Stimulated activated naive CD8-positive, alpha-beta T cell treated with anti-CD3 and anti-CD28 coated beads, Interleukin-15, amount 100 ng/mL, for 72 hours (primary cell): ENCODE data around the gene FOXK1.

ENCODE experiments used
- ATAC-seq: fragments of 150-1000 bp; cut with Tn5 transposase; 2 replicates; pipeline ENCODE4 v1.10.0; 2021; ENCODE audit warnings: mild to moderate bottlenecking, moderate library complexity
- DNase-seq, 2 donors: peaks; one replicate each; pipeline ENCODE4 v3.0.0; 2021 to 2022
- H3K27ac Mint-ChIP-seq, 2 donors: one replicate each; pipeline ENCODE4 v1.8.0; 2022; ENCODE audit warnings: mild to moderate bottlenecking in 2 of 2, mixed read lengths in 2 of 2, moderate library complexity in 2 of 2
- H3K27me3 Mint-ChIP-seq: one replicate; pipeline ENCODE4 v1.8.0; 2022; ENCODE audit warnings: mixed read lengths
- H3K4me1 Mint-ChIP-seq: one replicate; pipeline ENCODE4 v1.8.0; 2022; ENCODE audit warnings: mild to moderate bottlenecking, mixed read lengths
- H3K4me3 Mint-ChIP-seq, 2 donors: one replicate each; pipeline ENCODE4 v1.8.0; 2022; ENCODE audit warnings: mild to moderate bottlenecking in 2 of 2, mixed read lengths in 2 of 2, moderate library complexity in 1 of 2
- H3K9me3 Mint-ChIP-seq, 2 donors: one replicate each; pipeline ENCODE4 v1.8.0; 2022; ENCODE audit warnings: mixed read lengths in 2 of 2

Gene FOXK1

DNA sequence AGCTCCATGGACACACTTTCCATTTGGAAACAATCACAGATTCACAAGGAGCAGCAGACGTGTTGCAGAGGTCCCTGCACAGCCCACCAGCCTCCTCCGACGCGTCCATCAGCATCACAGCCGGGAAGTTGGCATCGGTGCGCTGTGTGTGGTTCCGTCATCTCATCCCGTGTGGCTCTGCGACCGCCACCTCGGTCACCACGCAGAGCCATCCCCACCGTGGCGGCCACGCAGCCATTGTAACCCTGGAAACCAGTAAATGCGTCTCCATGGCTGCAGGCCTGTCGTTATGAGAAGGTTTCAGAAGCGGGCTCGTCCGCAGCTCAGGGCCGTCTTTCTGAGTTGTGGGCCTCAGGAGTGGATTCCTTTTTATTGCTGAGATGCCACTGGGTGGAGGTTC, 36.0 kb downstream of the FOXK1 start:
- H3K9me3 Mint-ChIP-seq, result no peaks in the 10 kb centered on the region
- H3K4me1 Mint-ChIP-seq, result peaks cover 90% of the 10 kb centered on the region
- no peak overlapping the region for H3K27ac Mint-ChIP-seq

DNA sequence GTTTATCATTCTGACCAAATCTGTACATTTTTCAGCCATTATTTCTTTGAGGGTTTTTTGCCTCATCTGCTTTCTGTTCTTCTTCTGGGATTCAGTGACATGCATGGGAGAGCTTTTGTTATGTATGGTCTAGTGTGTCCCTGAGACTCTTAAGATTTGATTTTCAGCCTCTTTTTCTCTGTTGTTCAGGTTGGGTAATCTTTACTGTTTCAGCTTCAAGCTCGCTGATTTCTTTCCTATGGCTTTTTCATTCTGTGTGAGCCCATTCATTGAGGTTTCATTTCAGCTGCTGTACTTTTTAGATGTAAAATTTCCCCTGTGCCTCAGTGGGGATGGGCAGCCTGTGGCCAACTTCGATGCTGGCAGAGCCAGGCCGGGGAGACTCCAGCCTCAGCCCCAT, 38.1 kb downstream of the FOXK1 start:
- DNase-seq (no peak), ATAC-seq (no peak)
- H3K4me1 Mint-ChIP-seq, result peaks cover 90% of the 10 kb centered on the region
- no peaks in the 10 kb centered on the region for H3K9me3 Mint-ChIP-seq
- no peaks in the 10 kb centered on the region for H3K27me3 Mint-ChIP-seq
- peak overlapping the region; percentile 17 to 35 for H3K27ac Mint-ChIP-seq
- no peak overlapping the region for H3K4me3 Mint-ChIP-seq

More for the DNA sequence above, 36.0 kb downstream of the FOXK1 start:
- Mint-ChIP-seq H3K27me3 (no peaks in the 10 kb centered on the region), H3K4me3 (no peak overlapping the region)
- no peak for ATAC-seq
- DNase-seq, result no peak

DNA sequence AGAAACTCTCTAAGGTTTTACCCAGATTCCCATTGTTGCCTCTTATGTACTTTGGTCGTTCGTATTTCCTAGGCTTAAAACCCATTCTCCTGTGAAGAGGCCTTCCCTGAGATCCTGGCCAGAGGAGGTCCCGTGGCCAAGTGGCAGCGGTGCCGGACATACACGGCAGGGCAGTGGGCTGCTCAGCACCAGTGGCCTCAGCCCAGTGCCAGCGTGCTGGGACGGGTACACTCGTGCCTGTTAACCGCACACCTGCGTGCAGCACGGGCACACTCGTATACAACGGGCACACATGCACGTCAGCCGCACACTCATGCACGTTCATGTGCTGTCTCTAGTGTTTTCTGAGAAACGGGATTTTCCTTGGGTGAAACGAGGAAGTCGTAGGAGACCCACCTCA, 40.2 kb downstream of the FOXK1 start:
- no peak overlapping the region for H3K27ac Mint-ChIP-seq
- H3K27me3 Mint-ChIP-seq, result no peaks in the 10 kb centered on the region
- peak overlapping the region in 1 of 2 donors; percentile 33 for H3K4me3 Mint-ChIP-seq
- no peak for DNase-seq
- ATAC-seq, result no peak
- peaks cover 85% of the 10 kb centered on the region for H3K4me1 Mint-ChIP-seq
- no peaks in the 10 kb centered on the region for H3K9me3 Mint-ChIP-seq

DNA sequence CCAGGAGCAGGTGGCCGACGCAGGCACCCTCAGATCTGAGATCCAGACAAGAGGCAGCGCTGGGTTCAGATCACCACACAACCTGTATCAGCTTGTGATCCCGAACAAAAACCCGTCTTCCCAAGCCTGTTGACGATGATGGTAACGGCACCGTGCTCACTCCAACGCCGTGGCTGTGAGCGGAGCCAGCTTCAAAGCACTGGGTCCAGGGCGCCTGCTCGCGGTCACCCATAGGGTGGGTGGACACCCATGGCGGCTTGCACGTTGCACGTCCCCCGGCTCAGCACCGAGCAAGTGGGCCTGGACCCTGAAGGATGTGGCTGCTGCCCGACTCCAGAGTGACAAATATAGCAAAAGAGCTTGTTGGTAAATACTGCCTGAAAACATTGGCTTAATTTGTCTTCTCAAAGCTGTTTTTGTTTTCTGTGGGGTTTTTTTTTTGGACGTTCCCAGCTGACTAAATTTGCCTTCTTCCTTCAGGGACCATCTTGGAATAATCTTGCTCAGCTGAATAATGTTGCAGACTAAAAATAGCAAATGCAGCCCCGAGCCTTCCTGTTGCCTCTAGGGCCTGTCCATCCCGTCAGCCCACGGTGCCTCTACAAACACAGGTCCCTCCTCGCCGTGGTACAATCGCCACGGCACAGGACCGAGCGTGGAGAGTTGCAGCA, 41.0 kb downstream of the FOXK1 start:
- Mint-ChIP-seq H3K9me3 (no peaks in the 10 kb centered on the region), H3K27me3 (no peaks in the 10 kb centered on the region), H3K4me3 (peak overlapping the region in 1 of 2 donors; percentile 95), H3K4me1 (peaks cover 85% of the 10 kb centered on the region), H3K27ac (peak overlapping the region in 1 of 2 donors; percentile 50)
- ATAC-seq (no peak), DNase-seq (no peak)

DNA sequence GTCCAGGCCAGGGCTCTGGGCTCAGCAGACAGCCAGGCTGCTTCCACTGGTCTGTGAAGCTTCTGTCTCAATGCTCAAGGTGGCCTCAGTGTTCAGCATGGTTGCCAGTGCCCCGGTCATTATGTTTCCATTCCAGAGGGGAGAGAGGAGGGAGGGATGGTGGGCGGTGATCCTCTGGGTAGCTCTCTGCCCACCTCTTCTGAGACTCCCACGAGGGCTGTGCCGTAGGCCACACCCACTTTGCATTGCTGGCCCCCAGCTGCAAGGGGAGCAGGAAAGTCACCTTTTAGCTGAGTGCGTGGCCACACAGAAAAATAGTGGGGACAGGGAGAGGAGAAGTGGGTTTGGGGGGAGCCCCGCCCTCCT, 42.5 kb downstream of the FOXK1 start:
- ATAC-seq, result peak; percentile 11
- Mint-ChIP-seq H3K27me3 (no peaks in the 10 kb centered on the region), H3K4me3 (peak overlapping the region; percentile 81 to 95), H3K4me1 (peaks cover 95% of the 10 kb centered on the region), H3K27ac (peak overlapping the region; percentile 93 to 99), H3K9me3 (no peaks in the 10 kb centered on the region)
- DNase-seq, result no peak

DNA sequence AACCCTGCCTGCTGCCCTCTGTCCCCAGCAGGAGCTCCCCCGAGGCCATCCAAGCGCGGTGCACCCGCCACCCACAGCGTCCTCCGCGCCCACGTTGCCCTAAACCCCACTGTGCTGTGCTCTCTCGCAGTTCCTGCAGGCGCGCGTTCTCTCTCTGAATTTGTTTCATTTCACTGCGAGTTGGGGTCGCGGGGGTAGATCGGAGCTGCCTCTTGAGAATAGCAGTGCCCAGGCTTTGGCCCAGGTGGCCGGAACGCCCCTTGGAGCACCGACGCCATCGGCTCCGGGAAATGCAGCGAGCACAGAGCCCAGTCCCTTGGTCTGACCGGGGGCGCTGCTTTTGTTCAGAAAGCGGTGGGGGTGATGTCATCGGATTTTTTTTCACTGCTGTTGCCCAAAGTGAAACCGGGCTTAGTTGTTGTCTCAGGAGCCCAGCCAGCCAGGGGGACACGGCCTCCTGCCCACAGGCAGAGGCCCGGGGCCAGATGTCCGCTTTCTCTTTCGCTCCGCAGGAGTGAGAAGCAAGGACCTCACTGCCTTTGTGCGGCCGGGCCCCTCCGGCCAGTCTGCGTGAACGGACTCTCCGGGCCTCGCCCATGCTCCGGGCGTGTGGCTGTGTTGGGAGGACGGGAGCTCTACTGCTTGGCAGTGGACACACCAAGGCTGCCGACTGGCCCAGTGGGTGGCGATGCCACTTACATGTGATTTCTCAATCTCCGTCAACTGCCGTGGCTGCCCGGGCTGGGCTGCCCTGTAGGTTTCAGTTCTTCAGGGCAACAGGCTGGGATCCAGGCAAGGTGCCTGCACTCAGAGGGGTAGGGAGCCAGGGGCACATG, 43.1 kb downstream of the FOXK1 start:
- peak overlapping the region; percentile 93 to 99 for H3K27ac Mint-ChIP-seq
- H3K4me3 Mint-ChIP-seq, result peak overlapping the region; percentile 81 to 95
- no peaks in the 10 kb centered on the region for H3K27me3 Mint-ChIP-seq
- ATAC-seq (peak; percentile 85), DNase-seq (peak; percentile 68)
- H3K9me3 Mint-ChIP-seq, result no peaks in the 10 kb centered on the region
- peaks cover 95% of the 10 kb centered on the region for H3K4me1 Mint-ChIP-seq

DNA sequence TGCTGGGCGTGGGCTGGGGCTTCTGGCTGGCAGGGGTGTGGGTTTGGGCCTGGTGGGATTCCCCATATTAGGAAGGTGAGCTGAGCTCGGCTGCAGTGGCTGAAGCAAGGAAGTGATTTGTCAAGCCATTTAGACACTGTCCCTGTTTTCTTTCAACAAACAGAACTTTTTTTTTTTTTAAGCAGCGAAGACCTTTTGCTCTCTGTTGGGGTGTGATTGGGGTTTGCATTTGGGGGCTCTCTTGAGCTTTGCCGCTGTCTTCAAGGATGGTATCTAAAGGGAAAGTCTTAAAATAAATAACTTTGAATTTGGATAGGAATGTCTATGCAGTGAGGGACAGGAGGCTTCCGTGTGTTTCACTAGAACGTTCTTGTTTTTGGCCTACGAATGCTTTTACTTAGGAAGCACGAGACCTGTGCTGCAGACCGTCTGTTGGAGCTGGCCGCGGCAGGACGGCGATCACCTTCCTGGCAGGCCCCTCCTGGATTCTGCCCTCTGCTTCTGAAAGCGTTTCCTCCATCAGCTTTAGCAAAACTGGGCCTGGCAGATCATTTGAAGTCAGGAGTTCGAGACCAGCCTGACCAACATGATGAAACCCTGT, 43.9 kb downstream of the FOXK1 start:
- Mint-ChIP-seq H3K27me3 (no peaks in the 10 kb centered on the region), H3K9me3 (no peaks in the 10 kb centered on the region), H3K4me1 (peaks cover 95% of the 10 kb centered on the region), H3K4me3 (peak overlapping the region; percentile 81 to 95), H3K27ac (peak overlapping the region; percentile 93 to 99)
- DNase-seq, result no peak
- no peak for ATAC-seq

DNA sequence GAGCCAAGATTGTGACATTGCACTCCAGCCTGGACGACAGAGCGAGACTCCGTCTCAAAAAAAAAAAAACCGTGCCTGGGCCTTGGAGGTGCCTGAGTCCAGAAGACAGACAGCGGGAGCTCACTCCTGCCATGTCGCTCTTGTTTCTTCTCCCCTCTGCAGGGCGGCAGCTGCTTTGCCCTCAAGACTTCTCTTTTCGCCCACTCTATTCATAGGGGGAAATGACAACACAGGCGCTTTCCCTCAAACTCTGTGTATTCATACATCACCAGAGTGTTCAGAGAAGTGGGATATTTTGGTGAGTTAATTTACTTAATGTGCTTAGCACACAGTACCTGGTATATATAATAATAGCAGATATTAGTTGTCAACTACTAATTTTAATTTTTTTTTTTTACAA, 44.5 kb downstream of the FOXK1 start:
- peak in 1 of 2 donors; percentile 21 for DNase-seq
- H3K27me3 Mint-ChIP-seq, result no peaks in the 10 kb centered on the region
- no peaks in the 10 kb centered on the region for H3K9me3 Mint-ChIP-seq
- peak overlapping the region; percentile 81 to 95 for H3K4me3 Mint-ChIP-seq
- H3K4me1 Mint-ChIP-seq, result peaks cover 94% of the 10 kb centered on the region
- peak overlapping the region; percentile 86 to 99 for H3K27ac Mint-ChIP-seq
- peak; percentile 49 for ATAC-seq

DNA sequence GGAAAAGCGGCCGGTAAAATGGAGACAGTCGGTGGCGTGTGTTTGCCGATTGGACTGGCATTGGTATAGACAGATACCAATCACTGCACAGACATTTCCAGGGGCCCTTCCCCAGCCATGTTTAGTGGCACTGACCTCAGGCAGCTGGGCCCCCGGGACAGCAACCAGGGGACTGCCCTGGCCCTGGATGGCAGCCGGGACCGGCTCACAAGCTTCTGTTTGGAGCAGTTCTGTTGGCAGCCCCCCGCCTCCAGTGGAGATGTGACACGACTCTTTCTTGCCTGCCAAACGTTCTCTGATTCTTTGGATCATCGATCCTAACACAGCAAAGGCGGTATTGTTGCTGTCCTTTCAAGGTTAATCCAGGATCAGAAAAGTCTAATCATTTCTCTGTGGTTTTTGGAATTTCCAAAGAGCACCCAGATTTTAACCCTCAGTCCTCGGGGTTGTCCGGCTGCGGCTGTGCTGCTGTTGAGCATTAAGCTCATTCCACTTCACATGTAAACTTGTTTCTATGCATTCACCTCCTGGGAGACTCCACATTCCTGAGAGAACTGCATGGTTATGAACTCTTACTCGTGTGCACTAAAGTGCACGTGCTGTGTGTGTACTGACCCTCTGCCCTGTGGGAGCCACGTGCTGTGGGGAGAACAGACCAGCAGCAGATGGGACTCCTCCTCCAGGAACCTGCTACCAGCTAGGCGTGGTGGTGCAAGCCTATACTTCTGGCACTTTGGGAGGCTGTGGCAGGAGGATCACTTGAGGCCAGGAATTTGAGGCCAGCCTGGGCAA, 46.0 kb downstream of the FOXK1 start:
- DNase-seq (no peak), ATAC-seq (no peak)
- Mint-ChIP-seq H3K27me3 (no peaks in the 10 kb centered on the region), H3K4me1 (peaks cover 93% of the 10 kb centered on the region), H3K4me3 (no peak overlapping the region), H3K27ac (peak overlapping the region in 1 of 2 donors; percentile 19), H3K9me3 (no peaks in the 10 kb centered on the region)

DNA sequence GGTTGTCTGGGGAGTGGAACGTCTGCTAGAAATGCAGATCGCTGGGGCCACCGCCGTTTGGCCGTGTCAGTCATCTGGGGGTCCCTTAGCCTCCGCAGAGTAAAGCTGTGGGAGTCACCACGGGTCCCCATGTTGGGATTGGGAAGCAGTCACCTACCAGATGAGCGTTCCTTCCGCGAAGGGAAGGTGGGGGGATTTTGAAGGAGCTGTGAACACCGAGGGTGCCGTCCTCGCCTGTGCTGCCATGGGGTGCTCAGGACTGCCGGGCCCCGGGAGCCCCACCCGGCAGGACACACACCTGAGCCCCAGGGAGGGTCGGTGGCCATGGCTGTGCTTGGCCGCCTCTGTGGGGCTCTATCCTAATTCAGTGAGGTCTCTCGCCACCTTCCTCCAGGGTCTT, 47.2 kb downstream of the FOXK1 start:
- no peak for ATAC-seq
- DNase-seq, result no peak
- Mint-ChIP-seq H3K27me3 (no peaks in the 10 kb centered on the region), H3K27ac (no peak overlapping the region), H3K4me1 (peaks cover 93% of the 10 kb centered on the region), H3K9me3 (no peaks in the 10 kb centered on the region), H3K4me3 (peak overlapping the region in 1 of 2 donors; percentile 39)

DNA sequence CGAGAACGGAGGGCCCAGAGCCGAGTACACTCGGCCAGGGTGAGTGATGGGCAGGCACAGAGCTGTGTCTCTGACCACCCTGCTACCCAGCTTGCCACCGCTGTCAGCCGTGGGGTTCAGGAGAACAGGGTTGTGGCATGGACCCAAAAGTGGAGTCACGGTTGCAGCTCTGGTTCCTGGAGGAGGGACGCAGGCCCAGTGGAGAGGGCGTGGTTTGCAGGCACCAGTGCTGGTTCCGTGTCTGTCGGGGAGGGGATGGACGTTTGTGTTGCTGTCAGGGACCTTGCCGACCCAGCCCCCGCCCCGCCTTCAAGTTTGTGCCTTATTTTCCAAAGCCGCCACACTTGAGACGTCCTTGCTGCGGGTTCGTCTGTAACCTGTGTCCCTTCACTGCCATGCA, 48.2 kb downstream of the FOXK1 start:
- H3K27ac Mint-ChIP-seq, result peak overlapping the region; percentile 63 to 82
- ATAC-seq (no peak), DNase-seq (no peak)
- no peaks in the 10 kb centered on the region for H3K27me3 Mint-ChIP-seq
- no peaks in the 10 kb centered on the region for H3K9me3 Mint-ChIP-seq
- peaks cover 93% of the 10 kb centered on the region for H3K4me1 Mint-ChIP-seq
- H3K4me3 Mint-ChIP-seq, result peak overlapping the region; percentile 63 to 75

DNA sequence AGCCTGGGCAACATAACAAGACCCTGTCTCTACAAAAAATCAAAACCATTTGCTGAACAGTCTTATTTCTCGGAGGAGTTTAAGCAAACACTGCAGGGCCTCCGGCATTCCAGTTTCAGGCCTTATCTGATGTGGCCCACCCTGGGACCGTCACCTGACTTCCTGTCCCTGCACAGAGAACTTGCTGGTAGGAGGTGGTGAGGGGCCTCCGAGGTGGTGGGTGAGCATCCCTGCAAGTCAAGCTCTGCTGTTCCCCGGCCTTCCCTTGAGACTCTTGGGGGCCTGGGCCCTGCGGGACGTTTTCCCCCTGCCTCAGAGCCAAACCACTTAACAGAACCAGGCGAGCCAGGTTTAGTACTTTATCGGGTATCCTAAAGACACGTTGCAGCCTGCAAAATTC, 48.9 kb downstream of the FOXK1 start:
- DNase-seq, result no peak
- H3K4me3 Mint-ChIP-seq, result peak overlapping the region; percentile 63 to 75
- ATAC-seq, result no peak
- peaks cover 90% of the 10 kb centered on the region for H3K4me1 Mint-ChIP-seq
- H3K9me3 Mint-ChIP-seq, result no peaks in the 10 kb centered on the region
- no peaks in the 10 kb centered on the region for H3K27me3 Mint-ChIP-seq
- peak overlapping the region in 1 of 2 donors; percentile 27 for H3K27ac Mint-ChIP-seq

DNA sequence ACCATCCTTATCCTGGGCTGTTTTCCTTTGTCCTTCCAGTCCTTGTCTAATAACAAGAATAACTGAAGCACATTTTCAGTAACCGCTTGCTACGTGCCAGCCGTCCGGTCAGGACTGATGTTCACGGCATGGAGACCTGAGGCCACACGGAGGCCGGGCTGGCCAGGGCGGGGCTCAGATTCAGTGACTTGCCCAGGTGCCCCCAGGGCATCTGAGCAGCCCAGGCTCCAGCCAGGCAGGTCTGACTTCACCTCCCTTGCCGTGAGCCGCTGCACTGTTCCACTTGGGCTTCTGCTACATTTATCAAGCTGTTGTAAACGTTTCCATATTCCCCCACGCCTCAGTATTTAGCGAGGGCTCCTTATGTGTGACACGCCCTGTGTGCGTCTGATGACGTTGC, 49.7 kb downstream of the FOXK1 start:
- H3K4me1 Mint-ChIP-seq, result peaks cover 82% of the 10 kb centered on the region
- no peak overlapping the region for H3K4me3 Mint-ChIP-seq
- DNase-seq (no peak), ATAC-seq (no peak)
- no peaks in the 10 kb centered on the region for H3K9me3 Mint-ChIP-seq
- peak overlapping the region in 1 of 2 donors; percentile 19 for H3K27ac Mint-ChIP-seq
- H3K27me3 Mint-ChIP-seq, result no peaks in the 10 kb centered on the region

DNA sequence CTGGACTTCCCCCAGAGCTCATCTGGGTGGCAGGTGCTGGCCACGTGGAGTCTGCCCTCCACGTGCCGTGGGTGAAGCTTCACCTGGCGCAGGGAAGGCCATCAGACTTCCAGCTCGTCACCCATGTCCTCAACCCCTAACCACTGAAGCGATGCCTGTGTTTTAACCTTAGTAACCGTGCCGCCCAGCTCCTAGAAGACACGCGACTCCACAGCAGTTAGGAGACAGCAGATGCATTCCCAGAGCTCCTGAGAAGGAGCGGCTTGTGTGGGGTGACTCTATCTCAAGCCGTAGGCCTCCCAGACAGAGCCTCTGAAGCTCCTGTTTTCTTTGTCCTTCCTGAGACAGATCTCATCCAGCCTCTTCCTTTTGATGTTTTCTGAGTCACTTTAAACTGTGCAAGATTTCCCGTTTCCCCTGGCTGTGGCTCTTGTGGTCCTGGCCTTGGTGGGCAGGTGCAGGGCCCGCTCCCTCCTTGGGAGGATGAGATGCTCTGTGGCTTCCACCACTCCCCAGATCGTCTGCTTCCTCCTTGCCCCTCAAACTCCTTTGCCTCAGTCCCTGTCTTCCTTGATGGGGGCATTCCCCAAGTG, 51.9 kb downstream of the FOXK1 start:
- Mint-ChIP-seq H3K4me1 (peaks cover 82% of the 10 kb centered on the region), H3K4me3 (peak overlapping the region; percentile 47 to 76), H3K9me3 (no peaks in the 10 kb centered on the region), H3K27me3 (no peaks in the 10 kb centered on the region), H3K27ac (peak overlapping the region; percentile 88 to 91)
- DNase-seq, result peak; percentile 16 to 53
- peak; percentile 76 for ATAC-seq
